ENCODE results near the gene RTEL1.
"Not testable (repeated sequence)": the region's sequence is repeated elsewhere in the genome, so short reads cannot be mapped to it uniquely, and the experiment has no call there.

RTEL1 gene

GRCh38 chr20:63657937-63658748 lies at the start of gene RTEL1:
Gene RTEL1 (plus strand): TSS chr20:63658312. CDS start chr20:63659403, 1,091 bp downstream.
- DNase-seq, result peak; percentile 92

GRCh38 chr20:63610581-63611435 lies 47.3 kb upstream of the RTEL1 start:
- no peak for DNase-seq

- no peak for DNase-seq
These were observed 46.5 kb upstream of the RTEL1 start for GRCh38 chr20:63611646-63612045.

GRCh38 chr20:63612276-63612931 lies 45.7 kb upstream of the RTEL1 start:
- DNase-seq, result no peak

GRCh38 chr20:63613863-63614594 lies 44.1 kb upstream of the RTEL1 start:
- DNase-seq, result not testable (repeated sequence)

- DNase-seq, result no peak
These were observed 40.8 kb upstream of the RTEL1 start for GRCh38 chr20:63617092-63617875.

- DNase-seq, result no peak
These were observed 40.2 kb upstream of the RTEL1 start for GRCh38 chr20:63617876-63618265.

- no peak for DNase-seq
These were observed 39.7 kb upstream of the RTEL1 start for GRCh38 chr20:63618291-63618980.

GRCh38 chr20:63619086-63619485 lies 39.0 kb upstream of the RTEL1 start:
- DNase-seq, result no peak

- no peak for DNase-seq
These were observed 38.6 kb upstream of the RTEL1 start for GRCh38 chr20:63619505-63619904.

GRCh38 chr20:63620991-63621390 lies 37.1 kb upstream of the RTEL1 start:
- no peak for DNase-seq

- no peak for DNase-seq
These were observed 36.0 kb upstream of the RTEL1 start for GRCh38 chr20:63622096-63622495.

GRCh38 chr20:63622732-63623131 lies 35.4 kb upstream of the RTEL1 start:
- no peak for DNase-seq

GRCh38 chr20:63624486-63624885 lies 33.6 kb upstream of the RTEL1 start:
- no peak for DNase-seq

- peak; percentile 15 for DNase-seq
These were observed 32.2 kb upstream of the RTEL1 start for GRCh38 chr20:63625771-63626423.

GRCh38 chr20:63626424-63627128 lies 31.5 kb upstream of the RTEL1 start, which contains the start of gene GMEB2:
Gene GMEB2 (minus strand): TSS chr20:63627101. CDS start chr20:63619397, 7,704 bp downstream.
- peak; percentile 85 for DNase-seq

GRCh38 chr20:63627129-63627750 lies 30.9 kb upstream of the RTEL1 start:
- DNase-seq, result peak; percentile 97

GRCh38 chr20:63627751-63628245 lies 30.3 kb upstream of the RTEL1 start:
- DNase-seq, result no peak
